Keratinocyte (primary cell): Measurements from ENCODE around the gene FHOD3.

Experiments
- EZH2 ChIP-seq: IDR thresholded peaks from one replicate; pipeline ENCODE4 v1.6.1; 2012; ENCODE audit warnings: inconsistent platforms, mild to moderate bottlenecking, low read length, moderate library complexity
- TF ChIP-seq, protein P1 (sequence below), 3 experiments: IDR thresholded peaks in 1 of 3; conservative IDR thresholded peaks in 1 of 3; optimal IDR thresholded peaks in 1 of 3; 2 replicates in 2 of 3; 3 replicates in 1 of 3; pipeline versions ENCODE3 to v1.5.1; 2011; ENCODE audit warnings: low read length in 3 of 3, mild to moderate bottlenecking in 3 of 3, moderate library complexity in 2 of 3, control low read depth in 1 of 3, inconsistent platforms in 1 of 3; ENCODE audit not compliant: insufficient read depth in 2 of 3; ENCODE audit errors: extremely low read depth in 1 of 3

DNA sequence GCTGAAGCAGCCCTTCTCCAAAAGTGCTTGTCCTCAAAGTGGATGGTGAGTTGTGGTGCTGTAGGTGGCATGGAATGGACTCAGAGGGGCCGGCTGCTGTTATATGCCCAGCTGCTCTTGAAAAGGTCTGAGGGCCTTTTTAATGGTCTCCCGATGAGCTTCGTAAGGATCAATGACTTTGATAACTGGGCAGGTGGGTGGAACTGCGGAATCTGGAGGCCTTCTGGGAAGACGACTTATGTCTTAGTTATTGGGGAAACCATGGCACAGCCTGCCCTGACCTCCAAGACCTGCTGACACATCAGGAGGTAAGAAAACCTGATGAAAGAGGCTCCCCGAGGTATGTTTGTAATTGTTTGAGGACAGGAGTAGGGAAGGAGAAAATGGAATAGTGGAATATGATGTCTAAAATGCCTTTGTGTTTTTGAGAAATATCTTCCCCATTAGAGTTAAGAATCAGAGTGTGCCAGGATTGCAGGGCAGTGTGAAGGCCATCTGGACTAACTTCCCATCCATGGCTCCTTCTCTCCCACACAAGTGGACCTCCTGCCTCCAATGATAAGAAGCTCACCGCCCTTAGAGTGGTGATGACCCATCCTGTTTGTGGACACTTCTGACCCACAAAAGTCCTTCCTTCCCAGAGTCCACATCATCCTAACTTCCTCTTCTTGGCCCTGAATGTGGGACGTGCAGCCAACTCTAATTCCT, 236.1 kb downstream of the FHOD3 start:
- TF ChIP-seq, protein P1, sequence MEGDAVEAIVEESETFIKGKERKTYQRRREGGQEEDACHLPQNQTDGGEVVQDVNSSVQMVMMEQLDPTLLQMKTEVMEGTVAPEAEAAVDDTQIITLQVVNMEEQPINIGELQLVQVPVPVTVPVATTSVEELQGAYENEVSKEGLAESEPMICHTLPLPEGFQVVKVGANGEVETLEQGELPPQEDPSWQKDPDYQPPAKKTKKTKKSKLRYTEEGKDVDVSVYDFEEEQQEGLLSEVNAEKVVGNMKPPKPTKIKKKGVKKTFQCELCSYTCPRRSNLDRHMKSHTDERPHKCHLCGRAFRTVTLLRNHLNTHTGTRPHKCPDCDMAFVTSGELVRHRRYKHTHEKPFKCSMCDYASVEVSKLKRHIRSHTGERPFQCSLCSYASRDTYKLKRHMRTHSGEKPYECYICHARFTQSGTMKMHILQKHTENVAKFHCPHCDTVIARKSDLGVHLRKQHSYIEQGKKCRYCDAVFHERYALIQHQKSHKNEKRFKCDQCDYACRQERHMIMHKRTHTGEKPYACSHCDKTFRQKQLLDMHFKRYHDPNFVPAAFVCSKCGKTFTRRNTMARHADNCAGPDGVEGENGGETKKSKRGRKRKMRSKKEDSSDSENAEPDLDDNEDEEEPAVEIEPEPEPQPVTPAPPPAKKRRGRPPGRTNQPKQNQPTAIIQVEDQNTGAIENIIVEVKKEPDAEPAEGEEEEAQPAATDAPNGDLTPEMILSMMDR (optimal IDR thresholded peaks at IDR 0.05 in 1 of 3, IDR thresholded peaks at IDR 0.05 in 1 of 3, conservative IDR thresholded peaks at IDR 0.05 in 1 of 3; ENCODE audit: extremely low read depth in 1 of 3, insufficient read depth in 2 of 3, low read length in 3 of 3), result no peak
- no peak for TF ChIP-seq EZH2
